ENCODE results near the gene PAM. TPM values are rescaled to one million over a fixed set of nuclear protein-coding genes. Genes with fewer than 3 reads are reported as not detected.

Gene PAM
- total RNA-seq, 2 experiments from 2014 or later, result 15.1 to 16.1 TPM

- Mint-ChIP-seq H3K27me3 (no peaks in the 10 kb centered on the region), H3K27ac (no peak overlapping the region), H3K4me1 (ENCODE audit: low read depth) (peaks cover 9% of the 10 kb centered on the region), H3K9me3 (no peaks in the 10 kb centered on the region), H3K4me3 (no peak overlapping the region), H3K36me3 (ENCODE audit: low read depth) (no peaks in the 10 kb centered on the region)
- TF ChIP-seq CTCF (IDR thresholded peaks at IDR 0.05), result no peak
- no peak overlapping the region for H3K4me3 ChIP-seq (ENCODE audit: low read length)
- intact Hi-C loops (cut with DNase I, micrococcal nuclease), result no loop called here
- H3K9me3 ChIP-seq (ENCODE audit: control insufficient read depth in 1 of 2, insufficient read depth in 1 of 2, low read length in 2 of 2), result no peaks in the 10 kb centered on the region
- DNase-seq (peak in 1 of 14 experiments; percentile 44), ATAC-seq (ENCODE audit: poor library complexity) (no peak)
- H3K27me3 ChIP-seq (ENCODE audit: control insufficient read depth in 1 of 2, insufficient read depth in 2 of 2, low read length in 2 of 2), result no peaks in the 10 kb centered on the region
- CTCF ChIA-PET, result no interaction called here
- H3K36me3 ChIP-seq (ENCODE audit: insufficient read depth, low read length), result no peaks in the 10 kb centered on the region
- peaks cover 3% of the 10 kb centered on the region for H3K4me1 ChIP-seq (ENCODE audit: insufficient read depth, low read length)
- POLR2A ChIA-PET, result no interaction called here
- no peak overlapping the region for H3K27ac ChIP-seq (ENCODE audit: low read depth in 1 of 2, low read length in 2 of 2)
These were observed 133.4 kb downstream of the PAM start for GRCh38 chr5:102888483-102888882.

GRCh38 chr5:102889033-102889432 lies 133.9 kb downstream of the PAM start:
- H3K4me1 ChIP-seq (ENCODE audit: insufficient read depth, low read length), result peaks cover 3% of the 10 kb centered on the region
- no peak for ATAC-seq (ENCODE audit: poor library complexity)

GRCh38 chr5:102890133-102890532 lies 135.0 kb downstream of the PAM start:
- H3K9me3 Mint-ChIP-seq, result no peaks in the 10 kb centered on the region
- H3K4me1 Mint-ChIP-seq (ENCODE audit: low read depth), result peaks cover 9% of the 10 kb centered on the region
- intact Hi-C loops (cut with DNase I, micrococcal nuclease), result no loop called here
- Histone ChIP-seq H3K36me3 (ENCODE audit: insufficient read depth, low read length) (no peaks in the 10 kb centered on the region), H3K9me3 (ENCODE audit: control insufficient read depth in 1 of 2, insufficient read depth in 1 of 2, low read length in 2 of 2) (no peaks in the 10 kb centered on the region), H3K27ac (ENCODE audit: low read depth in 1 of 2, low read length in 2 of 2) (no peak overlapping the region), H3K27me3 (ENCODE audit: control insufficient read depth in 1 of 2, insufficient read depth in 2 of 2, low read length in 2 of 2) (no peaks in the 10 kb centered on the region), H3K4me3 (ENCODE audit: low read length) (no peak overlapping the region), H3K4me1 (ENCODE audit: insufficient read depth, low read length) (peaks cover 3% of the 10 kb centered on the region)
- ChIA-PET CTCF (no interaction called here), POLR2A (interaction anchor here (0.6 kb wide), 1 partner anchor 25 kb away, joined by 3 read pairs; no protein-coding TSS in a partner anchor)
- H3K27me3 Mint-ChIP-seq, result no peaks in the 10 kb centered on the region
- no peak for DNase-seq
- no peaks in the 10 kb centered on the region for H3K36me3 Mint-ChIP-seq (ENCODE audit: low read depth)
- no peak overlapping the region for H3K4me3 Mint-ChIP-seq
- no peak for ATAC-seq (ENCODE audit: poor library complexity)
- H3K27ac Mint-ChIP-seq, result no peak overlapping the region
- no peak for TF ChIP-seq CTCF (IDR thresholded peaks at IDR 0.05)

More at GRCh38 chr5:102889033-102889432, 133.9 kb downstream of the PAM start:
- intact Hi-C loops (cut with DNase I, micrococcal nuclease), result no loop called here
- peaks cover 9% of the 10 kb centered on the region for H3K4me1 Mint-ChIP-seq (ENCODE audit: low read depth)
- H3K36me3 ChIP-seq (ENCODE audit: insufficient read depth, low read length), result no peaks in the 10 kb centered on the region
- H3K9me3 ChIP-seq (ENCODE audit: control insufficient read depth in 1 of 2, insufficient read depth in 1 of 2, low read length in 2 of 2), result no peaks in the 10 kb centered on the region
- no peaks in the 10 kb centered on the region for H3K9me3 Mint-ChIP-seq
- no peak overlapping the region for H3K27ac Mint-ChIP-seq
- no peaks in the 10 kb centered on the region for H3K27me3 ChIP-seq (ENCODE audit: control insufficient read depth in 1 of 2, insufficient read depth in 2 of 2, low read length in 2 of 2)
- CTCF ChIA-PET, result no interaction called here
- H3K36me3 Mint-ChIP-seq (ENCODE audit: low read depth), result no peaks in the 10 kb centered on the region
- POLR2A ChIA-PET, result no interaction called here
- TF ChIP-seq CTCF (IDR thresholded peaks at IDR 0.05), result no peak
- H3K4me3 ChIP-seq (ENCODE audit: low read length), result no peak overlapping the region
- no peak overlapping the region for H3K27ac ChIP-seq (ENCODE audit: low read depth in 1 of 2, low read length in 2 of 2)
- no peak overlapping the region for H3K4me3 Mint-ChIP-seq
- no peak for DNase-seq
- H3K27me3 Mint-ChIP-seq, result no peaks in the 10 kb centered on the region

Measured in CD4-positive, alpha-beta T cell (primary cell).